Lower leg skin (tissue), 4 donors: Measurements from ENCODE around the gene ATN1. TPM values are rescaled to one million over a fixed set of nuclear protein-coding genes. Genes with fewer than 3 reads are reported as not detected.

ENCODE experiments used
- DNase-seq, 2 donors: peaks; one replicate each; pipeline ENCODE4 v3.0.0-alpha.2; 2019; ENCODE audit warnings: low spot score in 2 of 2
- H3K4me3 ChIP-seq: fragments of 200-600 bp; sonication (generic); 2 replicates; pipeline ENCODE4 v1.5.1; 2017; ENCODE audit warnings: mild to moderate bottlenecking, low read depth; ENCODE audit not compliant: poor library complexity, severe bottlenecking
- POLR2A ChIP-seq, 2 donors: fragments of 450-650 bp; IDR thresholded peaks; one replicate each; pipeline ENCODE4 v1.6.1; 2016 to 2017; ENCODE audit warnings: antibody characterized with exemption in 2 of 2, mild to moderate bottlenecking in 1 of 2, moderate library complexity in 1 of 2
- WGBS, 2 donors: methylation state at CpG; one replicate each; pipeline ENCODE4 v1.1.5; 2018; 5-methylcytosine and 5-hydroxymethylcytosine counted together
- intact Hi-C: fragments of 100-400 bp; cut with DNase I; formaldehyde crosslinking; loops from one replicate; pipeline ENCODE4 v1.15.0; 2023; ENCODE audit warnings: low total_unique reads
- total RNA-seq, 4 donors: library from RNA; depleted of rRNA; stranded (reverse); fragments of >200 nt; gene quantifications; one replicate each; pipeline ENCODE4 v1.1.0, GENCODE V29; 2016
- TF ChIP-seq, protein P1 (sequence below), 3 donors: fragments of 450-650 bp; IDR thresholded peaks; one replicate each; pipeline ENCODE4 v1.5.1; 2016; ENCODE audit warnings: antibody characterized with exemption in 3 of 3, mild to moderate bottlenecking in 3 of 3, moderate library complexity in 2 of 3

The ATN1 gene
- total RNA-seq, 4 donors from 2014 or later, result 33.4 to 115 (median 64.0) TPM

DNA sequence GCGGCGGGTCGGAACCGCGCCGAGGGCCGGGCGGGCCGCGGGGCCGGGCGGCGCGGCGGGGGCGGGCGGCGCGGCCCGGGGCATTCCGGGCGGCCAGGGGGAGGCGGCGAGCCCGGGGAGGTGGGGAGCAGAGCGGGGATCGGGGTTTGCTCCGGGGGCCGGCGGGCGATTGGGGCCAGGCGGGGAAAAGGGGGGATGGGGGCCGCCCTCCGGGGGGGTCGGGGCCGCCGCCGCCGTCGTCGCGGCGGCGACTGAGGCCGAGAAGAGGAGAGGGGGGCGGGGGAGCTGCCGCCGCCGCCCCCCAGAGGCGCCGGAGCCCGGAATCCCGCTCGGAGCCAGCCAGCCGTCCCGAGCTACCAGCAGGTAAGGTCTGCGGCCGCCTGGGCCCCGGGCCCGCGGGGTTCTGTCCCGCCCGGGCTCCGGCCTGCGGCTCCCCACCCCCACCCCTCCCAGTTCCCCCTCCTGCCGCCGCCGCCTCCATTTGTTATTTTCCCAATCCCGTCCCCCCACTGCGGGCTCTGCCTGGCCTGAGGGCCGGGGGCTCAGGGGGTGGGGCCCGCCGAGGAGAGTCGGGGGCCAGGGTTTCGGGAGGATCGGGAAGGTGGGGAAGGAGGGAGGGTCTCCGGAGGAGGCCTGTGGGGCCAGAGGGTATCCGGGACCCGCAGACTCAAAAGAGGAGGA is 403 bp downstream of the ATN1 start:
- WGBS, 2 donors, result 1 to 2% methylated on average over 28 to 30 of the region's 79 CpGs
- peak overlapping the region; percentile 86 for H3K4me3 ChIP-seq
- TF ChIP-seq POLR2A (IDR thresholded peaks at IDR 0.05), result no peak
- TF ChIP-seq, protein P1, sequence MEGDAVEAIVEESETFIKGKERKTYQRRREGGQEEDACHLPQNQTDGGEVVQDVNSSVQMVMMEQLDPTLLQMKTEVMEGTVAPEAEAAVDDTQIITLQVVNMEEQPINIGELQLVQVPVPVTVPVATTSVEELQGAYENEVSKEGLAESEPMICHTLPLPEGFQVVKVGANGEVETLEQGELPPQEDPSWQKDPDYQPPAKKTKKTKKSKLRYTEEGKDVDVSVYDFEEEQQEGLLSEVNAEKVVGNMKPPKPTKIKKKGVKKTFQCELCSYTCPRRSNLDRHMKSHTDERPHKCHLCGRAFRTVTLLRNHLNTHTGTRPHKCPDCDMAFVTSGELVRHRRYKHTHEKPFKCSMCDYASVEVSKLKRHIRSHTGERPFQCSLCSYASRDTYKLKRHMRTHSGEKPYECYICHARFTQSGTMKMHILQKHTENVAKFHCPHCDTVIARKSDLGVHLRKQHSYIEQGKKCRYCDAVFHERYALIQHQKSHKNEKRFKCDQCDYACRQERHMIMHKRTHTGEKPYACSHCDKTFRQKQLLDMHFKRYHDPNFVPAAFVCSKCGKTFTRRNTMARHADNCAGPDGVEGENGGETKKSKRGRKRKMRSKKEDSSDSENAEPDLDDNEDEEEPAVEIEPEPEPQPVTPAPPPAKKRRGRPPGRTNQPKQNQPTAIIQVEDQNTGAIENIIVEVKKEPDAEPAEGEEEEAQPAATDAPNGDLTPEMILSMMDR (IDR thresholded peaks at IDR 0.05), result no peak
- DNase-seq, result no peak
- intact Hi-C loops, result loop anchor here (10.0 kb wide), 1 partner anchor 187 kb away; no protein-coding TSS in a partner anchor

DNA sequence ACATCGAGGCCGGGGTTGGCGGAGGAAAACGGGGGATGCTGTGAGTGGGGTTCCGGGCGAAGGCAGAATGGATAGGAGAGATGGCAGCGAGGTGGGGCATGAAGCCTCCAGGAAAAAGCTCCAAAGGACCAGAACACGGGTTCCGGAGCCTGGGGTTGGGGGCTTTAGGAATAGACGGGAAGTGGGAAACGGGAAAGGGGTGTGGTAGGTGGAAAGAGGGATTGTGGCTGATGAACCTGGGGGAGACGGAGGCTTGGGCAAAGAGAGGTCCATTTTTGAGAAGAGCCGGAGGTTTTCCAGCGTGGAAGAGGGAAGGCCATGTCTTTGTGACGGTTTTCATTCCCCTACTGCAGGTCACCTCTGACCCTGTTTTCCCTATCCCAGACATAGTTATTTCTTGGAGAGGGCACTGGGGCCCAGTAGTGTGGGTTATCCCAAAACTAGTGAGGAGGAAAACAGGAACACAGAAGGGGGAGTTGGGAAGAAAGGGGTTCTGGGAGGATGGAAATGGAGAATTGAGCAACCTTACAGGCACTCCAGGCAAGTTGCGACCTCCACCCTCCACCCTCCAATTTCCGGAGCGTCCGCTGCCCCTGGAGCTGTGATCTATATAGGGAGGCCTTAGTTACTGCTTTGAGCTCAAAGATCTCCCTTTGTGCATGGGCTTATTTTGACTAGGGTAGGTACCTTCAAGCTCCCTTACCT is 1.1 kb downstream of the ATN1 start:
- DNase-seq, result no peak
- intact Hi-C loops, result loop anchor here (10.0 kb wide), 1 partner anchor 186 kb away; no protein-coding TSS in a partner anchor
- TF ChIP-seq POLR2A (IDR thresholded peaks at IDR 0.05), result no peak
- TF ChIP-seq, protein P1 (IDR thresholded peaks at IDR 0.05), result no peak
- WGBS, 2 donors, result 5 to 6% methylated on average over 19 of the region's 19 CpGs
- H3K4me3 ChIP-seq, result peak overlapping the region; percentile 86

DNA sequence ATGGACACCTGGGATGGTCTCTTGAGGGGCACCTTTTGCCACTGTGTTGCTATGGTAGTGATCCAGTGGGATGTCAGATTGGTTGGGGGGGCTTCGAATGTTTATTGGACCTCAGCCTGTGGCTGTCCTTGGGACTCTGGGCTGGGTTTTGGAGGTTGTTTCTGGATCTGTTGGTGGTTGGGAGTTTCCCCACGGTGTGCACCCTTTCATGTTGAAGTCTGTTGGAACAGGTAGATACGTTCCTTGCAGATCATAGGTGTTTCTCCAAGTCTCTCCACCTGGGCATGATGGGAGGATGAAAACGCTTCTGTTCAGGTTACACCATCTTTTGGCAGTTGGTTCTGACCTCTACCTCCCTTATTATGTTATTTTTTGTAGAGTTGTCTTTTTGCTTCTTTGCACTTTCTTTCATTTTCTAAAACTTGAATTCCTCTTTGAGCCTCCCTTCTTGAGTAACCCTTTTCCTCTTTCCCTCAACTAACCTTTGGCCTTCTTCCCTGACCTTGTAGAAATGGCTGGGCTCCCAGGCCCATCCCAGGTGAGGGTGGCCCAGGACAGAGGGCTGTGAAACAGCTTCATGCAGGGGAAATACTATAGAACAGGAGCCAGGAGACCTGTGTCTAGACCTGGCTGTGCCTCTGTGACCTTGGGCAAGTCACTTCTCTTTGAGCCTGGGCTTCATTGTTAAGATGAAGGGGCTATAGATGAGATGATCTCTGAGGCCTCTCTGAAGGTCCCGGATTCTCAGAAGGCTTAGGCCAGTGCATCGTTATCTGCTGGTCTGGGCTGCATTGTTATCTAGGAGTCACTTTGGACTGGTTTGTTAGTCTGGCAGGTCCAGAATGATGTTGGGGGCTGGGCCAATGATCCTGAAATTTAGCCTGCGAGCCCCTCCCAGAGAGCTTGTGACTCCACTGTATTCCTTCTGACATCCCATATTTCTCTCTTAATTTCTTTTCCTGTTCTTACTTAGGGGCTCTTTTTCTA is 2.0 kb downstream of the ATN1 start:
- no peak for DNase-seq
- 33 to 41% methylated on average over 7 of the region's 7 CpGs for WGBS, 2 donors
- H3K4me3 ChIP-seq, result peak overlapping the region; percentile 86
- TF ChIP-seq, protein P1 (IDR thresholded peaks at IDR 0.05), result no peak
- TF ChIP-seq POLR2A (IDR thresholded peaks at IDR 0.05), result no peak
- intact Hi-C loops, result loop anchor here (10.0 kb wide), 1 partner anchor 185 kb away; no protein-coding TSS in a partner anchor

DNA sequence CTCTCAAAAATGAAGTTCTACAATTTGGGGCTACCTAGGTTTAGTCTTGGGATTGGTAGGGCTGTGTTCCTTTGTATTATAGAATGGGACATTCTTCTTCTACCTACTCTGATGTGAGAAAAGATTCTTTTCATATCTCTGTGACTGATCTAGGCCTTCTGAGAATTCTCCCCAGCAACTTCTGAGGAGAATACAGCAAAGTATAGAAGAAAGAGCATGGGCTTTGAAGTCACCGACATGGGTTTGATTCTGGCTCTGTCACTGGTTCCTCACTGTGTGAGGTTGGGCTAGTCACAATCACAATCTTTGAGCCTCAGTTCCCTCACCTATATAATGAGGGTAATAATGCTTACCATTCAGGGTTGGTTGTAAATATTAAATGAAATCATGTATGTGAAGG is 5.0 kb downstream of the ATN1 start:
- H3K4me3 ChIP-seq, result no peak overlapping the region
- no peak for TF ChIP-seq POLR2A (IDR thresholded peaks at IDR 0.05)
- TF ChIP-seq, protein P1 (IDR thresholded peaks at IDR 0.05), result no peak
- 45 to 53% methylated on average over 1 of the region's 1 CpG for WGBS, 2 donors
- no peak for DNase-seq
- intact Hi-C loops, result no loop called here

DNA sequence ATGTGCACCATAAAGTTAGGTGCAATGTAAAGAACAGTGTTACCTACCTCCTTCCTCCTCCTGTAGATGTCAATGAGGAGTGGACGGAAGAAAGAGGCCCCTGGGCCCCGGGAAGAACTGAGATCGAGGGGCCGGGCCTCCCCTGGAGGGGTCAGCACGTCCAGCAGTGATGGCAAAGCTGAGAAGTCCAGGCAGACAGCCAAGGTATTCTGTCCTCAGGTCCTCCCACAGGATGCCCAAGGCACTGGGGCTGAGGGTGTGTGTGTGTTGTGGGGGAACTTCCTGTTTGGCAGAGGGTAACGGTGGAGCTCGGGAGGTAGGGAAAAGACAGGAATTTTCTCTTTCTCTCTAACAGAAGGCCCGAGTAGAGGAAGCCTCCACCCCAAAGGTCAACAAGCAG is 6.4 kb downstream of the ATN1 start:
- no peak overlapping the region for H3K4me3 ChIP-seq
- TF ChIP-seq POLR2A (IDR thresholded peaks at IDR 0.05), result no peak
- TF ChIP-seq, protein P1 (IDR thresholded peaks at IDR 0.05), result no peak
- intact Hi-C loops, result no loop called here
- DNase-seq, result peak in 1 of 2 donors; percentile 86
- WGBS, 2 donors, result 45 to 49% methylated on average over 8 of the region's 8 CpGs
